Mammary epithelial cell (primary cell): Measurements from ENCODE around the gene MEGF11.

ENCODE experiments used
- CTCF ChIP-seq, 2 donors: IDR thresholded peaks in 1 of 2; conservative IDR thresholded peaks in 1 of 2; 2 replicates each; pipeline ENCODE4 v1.5.1; 2011 to 2012; ENCODE audit warnings: inconsistent platforms in 2 of 2, low read length in 2 of 2, mild to moderate bottlenecking in 2 of 2, control low read depth in 1 of 2, low read depth in 1 of 2; ENCODE audit not compliant: insufficient read depth in 1 of 2; ENCODE audit errors: extremely low read depth in 1 of 2
- EZH2 ChIP-seq: IDR thresholded peaks from 2 replicates; pipeline ENCODE4 v1.6.1; 2012; ENCODE audit warnings: low read length, inconsistent platforms, borderline replicate concordance

DNA sequence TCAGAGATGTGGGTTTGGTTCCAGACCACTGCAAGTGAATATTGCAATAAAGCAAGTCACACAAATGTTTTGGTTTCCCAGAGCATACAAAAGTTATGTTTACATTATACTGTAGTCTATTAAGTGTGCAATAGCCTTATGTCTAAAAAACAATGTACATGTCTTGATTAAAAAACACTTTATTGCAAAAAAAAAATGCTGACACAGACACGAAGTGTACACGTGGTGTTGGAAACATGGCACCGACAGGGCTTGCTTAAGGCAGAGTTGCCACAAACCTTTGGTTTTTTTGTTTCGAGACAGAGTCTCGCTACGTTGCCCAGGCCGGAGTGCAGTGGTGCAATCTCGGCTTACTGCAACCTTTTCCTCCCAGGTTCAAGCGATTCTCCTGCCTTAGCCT lies 334.2 kb downstream of the MEGF11 start:
- TF ChIP-seq CTCF (conservative IDR thresholded peaks at IDR 0.05 in 1 of 2, IDR thresholded peaks at IDR 0.05 in 1 of 2; ENCODE audit: extremely low read depth in 1 of 2, insufficient read depth in 1 of 2, low read depth in 1 of 2, low read length in 2 of 2) (no peak), EZH2 (no peak)
